AML-193 (cell line): ENCODE results near the gene PTCH2.

Source experiments
- DNase-seq, 2 experiments: peaks; one replicate each; lab custom pipeline; 2025; lab: John Stamatoyannopoulos, UW

Gene PTCH2, protein sequence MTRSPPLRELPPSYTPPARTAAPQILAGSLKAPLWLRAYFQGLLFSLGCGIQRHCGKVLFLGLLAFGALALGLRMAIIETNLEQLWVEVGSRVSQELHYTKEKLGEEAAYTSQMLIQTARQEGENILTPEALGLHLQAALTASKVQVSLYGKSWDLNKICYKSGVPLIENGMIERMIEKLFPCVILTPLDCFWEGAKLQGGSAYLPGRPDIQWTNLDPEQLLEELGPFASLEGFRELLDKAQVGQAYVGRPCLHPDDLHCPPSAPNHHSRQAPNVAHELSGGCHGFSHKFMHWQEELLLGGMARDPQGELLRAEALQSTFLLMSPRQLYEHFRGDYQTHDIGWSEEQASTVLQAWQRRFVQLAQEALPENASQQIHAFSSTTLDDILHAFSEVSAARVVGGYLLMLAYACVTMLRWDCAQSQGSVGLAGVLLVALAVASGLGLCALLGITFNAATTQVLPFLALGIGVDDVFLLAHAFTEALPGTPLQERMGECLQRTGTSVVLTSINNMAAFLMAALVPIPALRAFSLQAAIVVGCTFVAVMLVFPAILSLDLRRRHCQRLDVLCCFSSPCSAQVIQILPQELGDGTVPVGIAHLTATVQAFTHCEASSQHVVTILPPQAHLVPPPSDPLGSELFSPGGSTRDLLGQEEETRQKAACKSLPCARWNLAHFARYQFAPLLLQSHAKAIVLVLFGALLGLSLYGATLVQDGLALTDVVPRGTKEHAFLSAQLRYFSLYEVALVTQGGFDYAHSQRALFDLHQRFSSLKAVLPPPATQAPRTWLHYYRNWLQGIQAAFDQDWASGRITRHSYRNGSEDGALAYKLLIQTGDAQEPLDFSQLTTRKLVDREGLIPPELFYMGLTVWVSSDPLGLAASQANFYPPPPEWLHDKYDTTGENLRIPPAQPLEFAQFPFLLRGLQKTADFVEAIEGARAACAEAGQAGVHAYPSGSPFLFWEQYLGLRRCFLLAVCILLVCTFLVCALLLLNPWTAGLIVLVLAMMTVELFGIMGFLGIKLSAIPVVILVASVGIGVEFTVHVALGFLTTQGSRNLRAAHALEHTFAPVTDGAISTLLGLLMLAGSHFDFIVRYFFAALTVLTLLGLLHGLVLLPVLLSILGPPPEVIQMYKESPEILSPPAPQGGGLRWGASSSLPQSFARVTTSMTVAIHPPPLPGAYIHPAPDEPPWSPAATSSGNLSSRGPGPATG

DNA sequence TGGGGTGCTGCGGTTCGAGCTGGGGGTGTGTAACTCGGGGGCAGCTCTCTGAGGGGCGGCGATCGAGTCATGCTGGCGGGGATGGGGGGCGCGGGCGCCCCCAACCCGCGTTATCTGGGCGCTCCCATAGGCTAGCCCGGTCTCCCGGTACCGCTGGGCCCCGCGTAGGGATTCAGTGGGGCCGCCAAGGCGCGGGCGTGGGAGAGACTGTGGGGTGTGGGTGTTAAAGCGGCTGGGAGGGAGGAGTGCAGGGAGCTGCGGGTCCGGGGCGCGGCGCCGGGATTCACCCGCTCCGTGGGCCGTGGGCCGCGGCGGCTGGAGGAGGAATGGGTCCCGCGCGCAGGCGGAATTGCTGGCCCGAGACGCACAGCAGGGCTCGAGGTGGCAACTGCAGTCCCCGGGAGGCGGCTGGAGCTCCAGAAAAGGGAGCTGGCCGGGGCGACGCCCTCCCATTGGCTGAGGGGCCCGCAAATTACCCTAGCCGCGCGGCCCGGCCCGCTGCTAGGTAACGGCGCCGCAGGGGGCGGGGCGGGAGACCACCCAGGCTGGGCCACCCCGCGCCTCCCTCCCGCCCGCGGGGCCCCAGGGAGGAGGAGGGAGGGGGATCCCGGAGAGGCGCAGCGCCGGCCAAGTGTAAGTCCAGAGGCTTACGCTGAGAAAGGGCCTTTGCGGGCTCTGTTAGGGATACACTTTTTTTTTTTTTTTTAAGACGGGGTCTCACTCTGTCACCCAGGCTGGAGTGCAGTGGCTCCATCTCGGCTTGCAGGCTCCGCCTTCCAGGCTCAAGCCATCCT lies at the start of gene PTCH2:
PTCH2 (minus strand) TSS at position 392 of the 794 bp plus-strand sequence; CDS start at position 71, 321 bp downstream.
- DNase-seq, result no peak

DNA sequence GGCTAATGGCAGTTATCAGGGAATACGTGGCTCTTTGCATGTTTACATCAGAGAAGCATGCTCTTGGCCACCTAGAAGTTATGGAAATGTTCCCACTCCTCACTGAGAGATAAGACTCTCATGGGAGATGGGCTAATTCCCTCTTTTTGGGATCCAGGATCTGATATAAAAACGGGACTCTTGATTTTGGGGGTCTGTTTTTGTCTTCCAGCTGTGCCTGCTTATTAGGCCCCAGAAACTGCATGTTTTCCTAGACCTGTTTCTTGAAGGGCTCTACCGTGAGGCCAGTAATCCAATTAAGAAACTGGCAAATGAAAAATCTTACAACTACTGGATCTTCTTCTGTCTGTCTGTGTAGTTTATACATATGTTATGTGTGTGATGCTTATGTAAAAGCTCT lies 47.0 kb upstream of the PTCH2 start:
- no peak for DNase-seq

- no peak for DNase-seq
Measured at GRCh38 chr1:44885406-44885805, 42.4 kb upstream of the PTCH2 start.

GRCh38 chr1:44884746-44885145 lies 41.7 kb upstream of the PTCH2 start:
- no peak for DNase-seq

- no peak for DNase-seq
Measured at GRCh38 chr1:44881011-44881632, 38.1 kb upstream of the PTCH2 start.

- no peak for DNase-seq
Measured at GRCh38 chr1:44874155-44874554, 31.1 kb upstream of the PTCH2 start.

DNA sequence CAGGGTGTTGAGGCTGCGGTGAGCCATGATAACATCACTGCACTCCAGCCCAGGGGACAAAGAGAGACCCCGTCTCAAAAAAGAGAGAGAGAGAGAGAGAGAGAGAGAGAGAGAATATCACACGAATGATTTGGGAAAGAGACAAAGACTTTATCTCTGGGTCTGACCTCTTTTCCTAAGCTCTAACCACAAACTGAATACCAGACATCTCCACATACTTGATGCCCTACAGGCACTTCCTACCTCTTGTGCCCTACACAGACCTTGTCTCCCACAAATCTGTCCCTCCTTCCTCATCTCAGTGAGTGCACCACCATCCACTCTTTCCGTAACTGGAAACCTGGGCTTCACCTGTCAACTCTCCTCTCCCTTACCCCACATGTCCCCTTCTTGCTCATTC lies 27.0 kb upstream of the PTCH2 start:
- DNase-seq, result no peak

DNA sequence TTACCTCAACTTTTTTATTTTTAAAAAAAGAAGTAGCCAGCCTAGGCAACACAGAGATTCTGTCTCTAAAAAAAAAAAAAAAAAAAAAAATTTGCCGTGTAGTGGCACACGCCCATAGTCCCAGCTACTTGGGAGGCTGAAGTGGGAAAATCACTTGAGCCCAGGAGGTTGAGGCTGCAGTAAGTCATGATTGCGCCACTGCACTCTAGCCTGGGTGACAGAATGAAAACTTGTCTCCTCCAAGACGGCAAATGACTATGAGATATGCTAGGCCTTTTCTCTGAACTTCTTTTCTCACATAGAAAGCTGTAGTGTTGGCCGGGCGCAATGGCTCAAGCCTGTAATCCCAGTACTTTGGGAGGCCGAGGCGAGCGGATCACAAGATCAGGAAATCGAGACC lies 24.7 kb upstream of the PTCH2 start:
- no peak for DNase-seq

DNA sequence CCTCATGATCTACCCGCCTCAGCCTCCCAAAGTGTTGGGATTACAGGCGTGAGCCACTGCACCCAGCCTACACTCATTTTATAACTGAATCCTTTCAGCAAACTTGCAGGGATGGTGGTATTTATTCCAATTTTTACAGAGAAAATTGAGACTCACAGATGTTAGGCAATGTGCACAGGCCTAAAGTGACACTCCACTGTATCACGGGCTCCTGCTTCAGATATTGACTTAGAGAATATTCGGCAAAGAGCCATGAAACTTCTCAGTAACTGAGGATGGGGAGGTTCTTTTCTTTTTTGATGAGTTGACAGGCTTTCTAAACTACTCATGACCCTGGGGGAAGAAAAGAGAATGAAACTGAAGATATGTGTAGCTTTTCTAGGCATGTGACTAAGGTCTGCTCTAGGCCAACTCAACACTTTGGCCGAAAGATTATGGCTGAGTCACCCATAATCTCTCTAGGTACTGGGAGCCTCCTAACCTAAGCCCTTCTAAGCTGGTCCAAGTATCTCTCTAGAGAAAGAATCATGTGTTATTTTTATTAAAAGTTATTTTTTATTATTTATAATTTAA lies 19.9 kb upstream of the PTCH2 start:
- DNase-seq, result no peak

GRCh38 chr1:44860891-44861425 lies 17.9 kb upstream of the PTCH2 start:
- no peak for DNase-seq

DNA sequence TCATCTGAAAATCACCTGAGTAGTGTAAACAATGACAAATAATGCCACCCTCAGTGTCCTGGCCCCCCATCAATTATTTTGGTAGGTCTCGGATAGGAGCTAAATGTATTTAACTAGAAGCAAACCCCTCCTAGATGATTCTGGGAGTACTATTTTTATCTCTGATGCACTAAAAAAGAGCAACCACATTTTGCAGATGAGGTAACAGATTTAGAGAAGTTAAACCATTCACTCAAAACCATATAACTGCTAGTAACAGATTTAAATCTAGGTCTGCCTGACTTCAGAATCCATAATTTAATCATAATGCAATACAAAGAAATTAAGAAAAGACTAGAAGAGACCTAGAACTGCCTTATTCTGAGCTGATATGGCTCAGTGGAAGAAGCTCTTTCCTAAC lies 17.3 kb upstream of the PTCH2 start:
- no peak for DNase-seq

DNA sequence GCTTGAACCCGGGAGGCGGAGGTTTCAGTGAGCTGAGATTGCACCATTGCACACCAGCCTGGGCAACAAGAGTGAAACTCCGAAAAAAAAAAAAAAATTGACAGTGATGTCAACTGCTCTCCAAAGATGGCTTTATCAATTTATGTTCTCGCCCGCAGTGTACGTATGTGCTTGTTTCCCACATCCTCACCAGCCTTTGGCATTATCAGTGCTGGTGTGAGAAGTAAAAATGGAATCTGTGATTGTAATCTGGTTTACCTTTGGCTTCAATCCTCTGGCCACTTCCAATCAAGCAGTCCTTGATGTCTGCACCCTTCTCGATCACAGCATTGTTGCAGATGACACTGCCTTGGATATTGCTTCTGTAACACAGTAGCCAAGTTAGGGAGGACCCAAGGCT lies 14.4 kb upstream of the PTCH2 start:
- DNase-seq, result no peak

DNA sequence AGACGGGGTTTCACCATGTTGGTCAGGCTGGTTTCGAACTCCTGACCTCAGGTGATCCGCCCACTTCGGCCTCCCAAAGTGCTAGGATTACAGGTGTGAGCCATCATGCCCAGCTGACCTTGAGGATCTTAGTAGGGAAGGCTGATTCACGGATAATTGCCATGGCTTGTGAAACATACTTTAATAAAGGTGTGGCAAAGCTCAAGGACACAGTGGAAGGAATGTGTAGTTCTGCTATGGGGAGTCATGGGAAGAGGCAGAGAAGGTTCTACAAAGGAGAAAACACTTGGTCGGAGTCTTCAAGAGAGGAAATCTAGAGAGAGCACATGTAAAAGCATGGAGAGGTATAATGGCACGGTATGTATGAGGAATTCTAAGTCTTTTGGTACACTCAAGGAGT lies 12.7 kb upstream of the PTCH2 start:
- DNase-seq, result no peak

DNA sequence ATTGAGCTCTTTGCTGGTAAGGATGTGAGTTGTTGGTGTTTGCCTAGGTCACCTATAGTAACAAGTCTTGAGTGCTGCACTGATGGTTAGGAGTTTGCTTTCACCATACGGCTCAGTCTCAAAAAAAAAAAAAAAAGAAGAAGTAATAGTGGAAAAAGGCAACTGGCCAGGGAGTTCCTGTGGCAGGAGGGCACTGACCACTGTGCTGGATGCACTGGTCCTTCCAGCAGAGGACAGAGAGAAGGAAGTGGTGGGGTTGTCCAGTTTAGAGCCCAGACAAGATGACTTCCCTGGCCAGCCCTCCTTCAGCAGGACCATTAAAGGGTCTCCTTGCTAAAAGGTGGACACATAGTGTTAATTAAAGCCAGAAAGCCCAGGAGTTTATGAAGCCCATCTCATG lies 11.9 kb upstream of the PTCH2 start:
- no peak for DNase-seq

DNA sequence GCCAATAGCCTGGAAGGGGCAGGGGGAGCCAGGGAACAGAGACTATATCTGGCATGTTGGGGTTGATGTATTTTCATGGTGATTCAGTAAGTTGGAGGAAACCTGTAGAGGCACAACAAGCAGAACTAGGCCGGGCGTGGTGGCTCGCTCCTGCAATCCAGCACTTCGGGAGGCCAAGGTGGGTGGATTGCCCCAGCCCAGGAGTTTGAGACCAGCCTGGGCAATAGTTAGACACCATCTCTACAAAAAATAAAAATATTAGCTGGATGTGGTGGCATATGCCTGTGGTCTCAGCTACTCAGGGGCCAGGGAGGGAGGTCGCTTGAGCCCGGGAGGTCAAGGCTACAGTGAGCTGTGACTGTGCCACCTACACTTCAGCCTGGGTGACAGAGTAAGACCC lies 10.1 kb upstream of the PTCH2 start:
- DNase-seq, result no peak

DNA sequence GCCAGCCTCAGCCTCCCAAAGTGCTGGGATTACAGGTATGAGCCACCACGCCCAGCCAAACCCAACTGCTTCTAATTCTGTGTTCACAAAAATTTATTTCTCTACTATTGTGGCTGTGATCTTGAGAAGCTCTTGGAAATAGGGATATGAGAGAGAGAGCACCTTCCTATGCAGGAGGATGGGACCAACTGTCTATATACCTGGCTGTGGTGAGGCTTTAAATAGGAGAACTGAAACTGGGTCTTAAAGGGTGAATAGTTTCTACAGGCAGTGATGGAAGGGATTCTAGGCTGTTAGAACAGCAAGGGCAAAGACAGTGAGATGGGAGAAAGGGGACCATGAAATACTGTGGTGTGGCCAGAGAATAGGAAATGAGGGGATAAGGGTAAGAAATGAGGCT lies 8.3 kb upstream of the PTCH2 start:
- DNase-seq, result no peak

- DNase-seq, result no peak
Measured at GRCh38 chr1:44849575-44850132, 6.6 kb upstream of the PTCH2 start.

DNA sequence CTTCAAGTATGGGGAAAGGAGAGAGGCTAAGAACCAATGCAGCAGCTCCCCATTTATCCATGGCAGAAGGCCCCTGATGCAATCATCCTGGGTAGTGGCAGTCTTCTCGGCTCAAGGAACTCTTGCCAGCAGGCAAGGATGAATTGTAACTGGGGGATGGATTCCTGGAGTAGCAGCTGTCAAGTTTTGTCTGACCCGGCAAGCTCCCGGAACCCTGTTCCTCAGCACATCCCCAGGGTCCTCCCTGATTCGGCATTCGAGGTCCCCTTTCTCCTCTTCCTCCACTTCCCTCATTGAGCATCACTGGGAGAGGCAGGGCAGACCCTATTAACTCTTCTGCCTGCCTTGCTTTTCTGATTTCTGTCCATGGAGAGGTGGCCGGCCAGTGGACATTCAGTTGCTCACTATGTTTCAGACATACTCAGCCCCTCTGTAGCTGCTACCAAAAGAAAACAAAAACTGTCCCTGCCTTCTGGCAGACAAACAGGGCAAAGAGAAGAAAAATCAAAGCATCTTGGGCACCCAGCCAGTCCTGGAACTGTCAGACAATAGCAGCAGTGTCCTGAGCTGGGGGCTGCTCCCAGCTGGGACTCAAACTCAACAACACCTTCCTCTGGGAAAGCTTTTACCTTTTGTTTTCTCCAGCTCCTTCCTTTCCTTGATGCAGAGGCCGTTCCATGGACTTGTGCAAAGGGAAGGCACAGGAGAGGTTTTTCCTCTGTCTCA lies 5.6 kb upstream of the PTCH2 start:
- no peak for DNase-seq

- DNase-seq, result no peak
Measured at GRCh38 chr1:44847845-44848244, 4.8 kb upstream of the PTCH2 start.

GRCh38 chr1:44846985-44847384 lies 3.9 kb upstream of the PTCH2 start:
- no peak for DNase-seq
